ENCODE measurements around the gene LRRTM3. TPM values are rescaled to one million over a fixed set of nuclear protein-coding genes. Genes with fewer than 3 reads are reported as not detected.

Gene LRRTM3
- total RNA-seq, 1 donor from 2014 or later: 0.62 TPM

DNA sequence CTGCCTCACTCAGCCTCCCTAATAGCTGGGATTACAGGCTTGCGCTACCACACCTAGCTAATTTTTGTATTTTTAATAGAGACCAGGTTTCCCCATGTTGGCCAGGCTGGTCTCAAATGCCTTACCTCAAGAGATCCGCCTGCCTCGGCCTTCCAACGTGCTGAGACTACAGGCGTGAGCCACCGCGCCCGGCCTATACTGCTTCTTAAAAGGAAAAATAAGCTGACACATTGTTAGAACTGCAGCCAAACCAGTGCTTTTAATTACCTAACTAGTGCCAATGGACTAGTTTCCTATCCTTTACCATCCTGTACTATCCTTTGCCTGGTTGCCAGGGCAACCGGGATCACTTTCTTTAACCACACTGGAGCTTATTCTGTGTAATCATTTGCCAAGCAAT, 108.0 kb downstream of the LRRTM3 start:
- DNase-seq: no peak

DNA sequence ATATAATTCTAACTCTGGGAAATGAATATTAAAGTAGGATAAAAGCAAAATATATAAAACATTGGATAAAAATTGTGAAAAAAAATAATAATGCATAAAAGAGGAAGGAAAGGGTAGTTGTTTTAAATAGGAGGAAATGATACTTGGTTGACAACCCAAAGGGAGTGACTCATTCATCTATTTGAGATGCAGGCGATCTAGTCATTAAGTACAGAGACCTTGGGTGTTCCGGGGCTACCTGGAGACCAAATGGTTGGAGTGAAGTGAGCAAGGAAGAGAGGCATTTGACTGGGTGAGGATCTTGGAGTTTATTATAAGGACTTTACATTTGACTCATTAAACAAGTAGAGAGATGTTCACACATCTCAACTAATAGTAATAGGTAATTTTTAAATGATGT, 111.0 kb downstream of the LRRTM3 start:
- DNase-seq: no peak

GRCh38 chr10:67043041-67043440, 117.2 kb downstream of the LRRTM3 start:
- DNase-seq: no peak

- DNase-seq: no peak
Measured at GRCh38 chr10:67045404-67045803, 119.6 kb downstream of the LRRTM3 start.

DNA sequence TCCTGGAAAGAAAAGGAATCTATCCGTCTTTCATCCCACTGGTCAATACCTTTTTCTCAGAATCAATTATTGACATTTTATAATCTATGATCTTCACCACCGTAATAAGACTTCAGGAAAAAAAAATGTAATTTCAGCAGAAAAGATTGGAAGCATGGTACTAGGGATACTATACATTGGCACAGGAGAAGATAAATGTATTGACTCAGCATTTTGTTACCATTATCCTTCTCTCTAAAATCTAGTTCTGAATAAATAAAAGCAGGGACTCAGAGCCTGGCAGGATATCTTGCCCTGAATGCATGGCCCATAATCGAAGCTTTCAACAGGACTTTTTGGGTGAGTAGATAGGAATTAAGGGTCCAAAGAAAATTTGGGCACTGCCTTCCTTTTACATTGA, 120.7 kb downstream of the LRRTM3 start:
- DNase-seq: no peak

GRCh38 chr10:67049988-67050387, 124.2 kb downstream of the LRRTM3 start:
- DNase-seq: no peak

- DNase-seq: no peak
Measured at GRCh38 chr10:67050415-67050814, 124.6 kb downstream of the LRRTM3 start.

- DNase-seq: no peak
Measured at GRCh38 chr10:67072654-67073053, 146.8 kb downstream of the LRRTM3 start.

DNA sequence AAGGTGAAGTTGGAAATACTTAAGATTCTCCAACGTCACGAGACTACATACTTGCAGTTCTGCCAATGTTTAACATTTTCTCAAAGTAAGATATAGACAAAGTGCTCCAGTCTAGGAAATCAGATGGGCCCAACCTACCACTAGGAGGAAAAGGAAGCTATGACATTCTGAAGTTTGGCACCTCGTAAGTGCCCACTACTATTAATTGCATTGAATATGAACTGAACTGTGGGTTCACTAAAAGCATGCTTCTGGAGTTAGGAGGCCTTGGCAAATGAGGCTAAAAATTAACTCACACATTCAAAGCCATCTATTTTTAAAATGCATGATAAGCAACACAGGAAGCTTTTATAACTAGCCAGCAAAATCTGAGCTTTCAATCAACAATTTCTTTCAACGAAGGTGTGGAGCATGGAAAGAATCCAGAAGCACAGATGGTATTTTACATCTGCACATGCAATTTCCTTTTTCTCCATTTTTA, 149.7 kb downstream of the LRRTM3 start:
- DNase-seq: no peak

DNA sequence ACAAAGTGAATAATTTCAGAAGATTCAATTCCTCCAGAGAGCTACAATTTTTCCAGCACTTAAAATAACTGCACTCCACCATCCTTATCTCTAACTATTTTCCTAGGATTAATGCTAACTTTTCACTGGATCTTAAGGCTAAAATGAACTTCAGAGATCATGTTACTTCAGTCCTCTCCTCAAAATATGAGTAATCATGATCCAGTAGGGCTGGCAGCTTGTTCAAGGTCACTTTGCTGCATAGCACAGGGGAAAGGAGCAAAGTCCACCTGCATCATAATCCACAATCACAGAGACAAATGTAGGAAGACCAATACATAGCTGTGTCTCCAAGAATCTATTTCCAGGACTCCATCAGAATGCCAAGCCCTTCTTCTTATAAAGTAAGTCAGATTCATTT, 150.3 kb downstream of the LRRTM3 start:
- DNase-seq: no peak

DNA sequence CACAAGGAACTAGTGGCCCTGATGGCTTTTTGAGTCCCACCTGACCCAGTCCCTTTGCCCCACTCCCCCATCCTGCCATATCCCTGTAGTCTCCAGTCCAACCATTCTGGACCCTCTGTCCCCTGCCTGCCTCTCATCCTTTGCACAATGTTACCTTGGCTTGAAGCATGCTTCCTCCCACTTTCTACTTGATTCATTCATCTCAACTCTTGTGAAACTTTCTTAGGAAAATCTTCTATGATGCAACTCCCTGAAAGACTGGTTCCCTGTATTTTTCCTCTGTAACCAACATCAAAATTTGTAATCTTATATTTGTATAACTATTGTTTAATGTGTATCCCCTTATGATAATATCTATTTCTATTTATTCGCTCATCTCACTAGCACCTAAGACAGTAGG, 151.5 kb downstream of the LRRTM3 start:
- no peak for DNase-seq

DNA sequence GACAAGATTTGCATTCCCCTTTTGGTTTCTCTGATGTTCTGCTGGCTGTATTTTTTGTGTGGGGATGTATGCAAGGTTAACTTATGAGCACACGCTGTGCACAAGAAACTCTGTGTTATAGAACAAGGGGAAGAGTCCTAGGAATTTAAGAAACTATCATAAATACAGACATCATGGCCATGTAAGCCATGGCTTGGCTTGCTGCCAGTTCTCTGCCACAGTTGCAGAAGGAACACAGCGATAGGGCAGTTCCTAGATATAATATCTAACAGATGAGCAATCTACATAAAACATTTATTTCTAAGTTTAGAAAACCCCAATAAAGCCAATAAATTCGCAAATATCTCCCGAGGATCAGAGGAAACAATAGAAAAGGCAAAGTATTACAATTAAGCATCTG, 153.3 kb downstream of the LRRTM3 start:
- peak; percentile 44 for DNase-seq

DNA sequence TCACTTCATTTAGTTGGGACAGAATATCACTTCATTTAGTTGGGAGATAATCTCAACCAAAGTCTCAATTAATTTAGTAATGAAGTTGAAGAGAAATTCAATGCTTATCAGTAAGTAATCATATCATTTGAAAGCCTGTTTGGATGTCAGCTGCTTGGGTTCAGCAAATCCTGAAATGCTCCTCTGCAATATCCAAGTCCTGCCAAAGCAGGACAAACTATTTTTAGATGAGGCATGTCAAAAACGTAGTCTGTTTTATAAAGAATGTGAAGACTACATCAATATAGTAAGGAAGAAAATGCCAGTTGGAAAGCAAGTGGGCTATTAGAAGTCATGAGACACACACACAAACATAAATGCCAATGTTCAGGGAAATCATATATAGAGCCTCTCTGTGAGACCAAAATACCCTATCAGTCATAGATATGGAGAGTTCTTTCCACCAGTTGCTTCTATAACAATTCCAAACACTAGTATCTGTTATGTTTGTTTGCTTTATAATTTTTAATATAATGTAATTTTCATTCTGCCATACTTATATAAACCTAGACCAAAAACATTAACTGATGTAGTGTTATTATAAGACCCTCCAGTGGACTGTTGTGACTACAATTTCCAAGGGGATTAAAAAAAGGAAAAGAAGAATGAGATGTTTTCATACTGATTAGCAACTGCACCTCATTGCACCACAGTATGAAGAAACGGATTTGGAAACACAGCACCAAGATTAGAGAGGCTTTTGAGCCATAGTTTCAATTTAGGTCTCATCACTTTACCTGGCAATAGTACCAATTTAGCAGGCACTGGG, 160.7 kb downstream of the LRRTM3 start:
- no peak for DNase-seq

GRCh38 chr10:67087135-67087425, 161.2 kb downstream of the LRRTM3 start:
- no peak for DNase-seq

- no peak for DNase-seq
Measured at GRCh38 chr10:67088036-67088435, 162.2 kb downstream of the LRRTM3 start.

- peak; percentile 60 for DNase-seq
Measured at GRCh38 chr10:67095531-67095930, 169.7 kb downstream of the LRRTM3 start.

- peak; percentile 26 for DNase-seq
Measured at GRCh38 chr10:67098461-67098860, 172.6 kb downstream of the LRRTM3 start.

DNA sequence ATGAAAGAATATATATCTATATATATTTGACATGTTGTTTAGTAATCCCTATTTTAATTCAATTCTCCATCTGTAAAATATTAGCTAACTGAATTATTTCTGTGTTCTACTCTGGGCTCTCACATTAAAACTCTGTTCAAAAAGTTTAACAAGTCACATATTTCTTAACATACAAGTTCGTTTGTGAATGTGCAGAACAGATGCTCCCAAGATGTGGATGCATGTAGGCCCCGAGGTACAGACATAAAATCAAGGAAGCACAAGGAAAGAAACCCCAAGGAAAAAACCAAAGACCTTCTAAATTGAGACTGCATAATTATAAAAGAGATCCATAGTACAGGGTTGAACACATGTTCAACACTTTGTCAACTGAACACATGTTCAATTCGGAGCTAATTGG, 175.1 kb downstream of the LRRTM3 start:
- peak; percentile 26 for DNase-seq

DNA sequence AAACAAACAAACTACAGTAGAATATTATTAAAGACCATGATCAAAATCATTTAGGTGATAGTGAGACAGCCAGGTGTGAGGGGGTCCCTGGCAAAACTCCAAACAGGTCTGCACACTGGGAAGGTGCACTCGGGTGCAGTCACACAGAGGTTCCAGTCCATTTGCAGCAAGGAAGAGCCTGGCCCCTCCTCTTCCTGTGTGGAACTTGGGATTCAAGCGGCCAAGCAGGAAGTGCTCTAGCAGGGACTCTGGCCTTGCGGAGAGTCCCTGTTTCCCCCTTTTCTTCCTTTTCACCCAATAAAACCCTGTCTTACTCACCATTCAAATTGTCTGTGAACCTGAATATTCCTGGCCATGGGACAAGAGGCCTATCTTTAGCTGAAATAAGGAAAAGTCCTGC, 181.8 kb downstream of the LRRTM3 start:
- DNase-seq: no peak

DNA sequence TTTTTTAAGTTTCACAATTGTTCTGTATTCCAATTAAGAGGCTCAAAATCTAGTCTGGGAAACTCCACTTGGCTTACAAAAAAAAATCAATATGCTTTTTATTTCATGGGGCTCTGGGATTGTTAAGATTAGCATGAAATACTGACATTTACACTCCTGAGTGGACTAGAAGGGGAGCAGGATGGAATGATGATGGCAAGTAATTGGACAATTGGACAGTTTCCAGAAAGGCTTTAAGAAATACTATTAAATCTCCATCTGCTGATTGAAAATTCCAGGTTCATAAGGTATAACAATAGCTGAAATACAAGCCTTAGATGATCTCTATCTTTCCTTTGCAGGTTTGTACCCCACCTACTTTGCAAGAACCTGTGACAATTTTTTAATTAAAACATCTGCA, 184.4 kb downstream of the LRRTM3 start:
- DNase-seq: no peak

GRCh38 chr10:67112765-67113164, 186.9 kb downstream of the LRRTM3 start:
- DNase-seq: no peak

DNA sequence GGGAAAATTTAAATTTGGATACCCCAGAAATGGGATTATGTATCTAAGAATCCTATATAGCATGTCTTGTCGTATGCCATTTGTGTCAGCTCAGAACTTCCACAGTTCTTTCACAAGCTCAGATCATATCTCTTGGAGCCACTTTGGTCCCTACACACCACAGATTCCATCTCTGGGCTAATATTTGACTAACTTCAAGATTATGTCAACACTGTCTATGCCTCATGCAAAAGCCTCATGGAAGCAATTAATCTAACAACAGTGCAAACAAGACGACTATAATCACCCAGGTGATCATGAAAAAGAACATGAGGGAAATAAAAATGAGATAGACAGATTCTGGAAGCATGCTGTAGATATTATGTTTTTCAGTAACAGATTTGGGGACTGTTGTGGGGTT, 189.1 kb downstream of the LRRTM3 start:
- no peak for DNase-seq

GRCh38 chr10:67115972-67116371, 190.1 kb downstream of the LRRTM3 start:
- DNase-seq: no peak

- DNase-seq: no peak
Measured at GRCh38 chr10:67119651-67120050, 193.8 kb downstream of the LRRTM3 start.

GRCh38 chr10:67127441-67127840, 201.6 kb downstream of the LRRTM3 start:
- no peak for DNase-seq

All from tongue (tissue), 2 donors.